HG03139 (cell line): ENCODE results near the gene BARX1.

Experiments used
- ATAC-seq: cut with Tn5 transposase; IDR thresholded peaks from one replicate; pipeline ENCODE4 v1.9.1; 2021; ENCODE audit not compliant: unreplicated experiment

BARX1 gene

DNA sequence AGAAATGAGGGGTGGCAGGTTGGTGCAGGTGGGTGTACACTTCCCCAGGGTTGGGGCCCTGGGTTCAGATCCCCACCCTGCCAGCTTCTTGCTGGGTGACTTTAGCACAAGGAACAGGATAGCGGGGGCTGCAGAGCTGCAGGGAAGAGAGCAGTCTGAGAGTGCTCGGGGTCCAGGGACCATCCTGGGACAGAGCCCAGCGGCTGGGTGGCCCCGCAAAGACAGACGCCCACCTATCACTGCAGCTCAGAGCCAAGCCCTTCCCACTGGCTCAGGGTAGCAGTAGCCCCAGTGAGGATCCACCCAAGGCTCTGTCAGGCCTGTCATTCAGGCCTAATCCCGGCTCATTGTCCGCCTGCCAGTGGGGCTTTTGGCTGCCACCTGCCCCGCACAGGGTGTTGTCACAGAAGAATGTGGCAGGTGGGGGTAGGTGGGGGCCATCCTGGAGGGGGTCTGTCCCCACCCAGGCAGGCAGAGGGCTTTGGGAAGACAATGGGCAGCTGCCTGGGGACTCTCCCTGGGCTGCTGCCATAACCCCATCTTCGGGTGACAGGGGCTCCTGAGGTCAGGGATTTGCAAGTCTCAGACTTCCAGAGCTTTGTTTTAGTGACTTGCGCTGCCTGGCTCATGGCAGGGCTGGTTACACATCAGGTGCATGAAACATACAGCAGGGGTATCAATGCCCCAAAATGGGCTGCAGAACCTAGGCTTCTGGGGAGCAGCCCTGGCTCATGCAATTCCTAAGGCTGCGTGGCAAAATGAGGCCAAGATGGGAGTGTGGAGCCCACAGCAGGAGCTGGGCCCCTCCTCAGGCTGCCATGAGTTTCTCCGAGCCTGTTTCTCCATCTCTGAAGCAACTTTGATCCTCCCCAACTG is 52.1 kb downstream of the BARX1 start:
- no peak for ATAC-seq

DNA sequence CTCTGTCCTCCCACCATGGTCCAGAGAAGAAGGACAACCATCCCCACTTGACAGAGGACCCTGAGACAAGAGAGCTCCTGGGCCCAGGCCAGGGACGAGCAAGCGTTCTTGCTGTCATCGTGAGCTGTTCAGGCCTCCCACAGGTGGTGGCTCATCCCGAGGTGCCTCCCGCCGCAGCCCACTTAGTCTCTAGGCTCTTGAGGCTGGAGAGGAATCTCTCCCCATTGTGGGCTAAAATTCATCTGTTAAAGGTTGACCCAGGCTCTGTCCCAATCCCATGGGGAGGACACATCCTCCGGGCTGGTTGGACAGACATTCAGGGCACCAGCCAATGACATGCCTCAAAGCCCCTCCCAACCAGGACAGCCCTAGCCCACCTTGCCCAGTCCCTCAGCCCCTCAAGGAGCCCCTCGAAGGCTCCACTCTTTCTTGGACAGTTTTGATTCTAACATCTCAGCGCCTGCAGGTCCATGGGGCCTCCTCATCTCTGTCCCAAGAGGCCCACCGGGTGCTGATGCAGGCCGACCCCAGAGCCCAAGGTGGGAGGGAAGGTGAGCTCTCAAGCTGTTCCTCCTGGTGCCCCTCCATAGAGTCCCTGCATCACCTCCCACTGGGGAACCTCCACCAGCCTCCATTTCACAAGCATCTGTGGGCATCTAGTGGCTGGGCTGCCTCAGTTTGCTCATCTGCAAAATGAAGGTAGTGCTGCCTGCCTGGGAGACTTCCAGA is 52.9 kb downstream of the BARX1 start:
- no peak for ATAC-seq
